Tibial nerve (tissue), 4 donors: ENCODE measurements around the gene PLA2G6. TPM values are rescaled to one million over a fixed set of nuclear protein-coding genes. Genes with fewer than 3 reads are reported as not detected.
"Not testable (repeated sequence)": the region's sequence is repeated elsewhere in the genome, so short reads cannot be mapped to it uniquely, and the experiment has no call there.

Experiments
- DNase-seq, 2 donors: peaks; one replicate each; pipeline ENCODE4 v3.0.0-alpha.2; 2019; ENCODE audit warnings: low spot score in 2 of 2
- H3K27ac ChIP-seq, 4 donors: fragments of 200-600 bp; sonication (generic) in 3 of 4; one replicate each; pipeline ENCODE4 v1.5.1; 2017 to 2019; ENCODE audit warnings: mild to moderate bottlenecking in 1 of 4
- H3K27me3 ChIP-seq, 2 donors: fragments of 200-600 bp; sonication (generic) in 1 of 2; one replicate each; pipeline versions ENCODE4 v1.5.1 to v1.6.0; 2017 to 2019
- H3K36me3 ChIP-seq, 3 donors: fragments of 200-600 bp; sonication (generic); one replicate each; pipeline ENCODE4 v1.5.1; 2018 to 2019
- H3K4me1 ChIP-seq, 4 donors: fragments of 200-600 bp; sonication (generic) in 3 of 4; one replicate each; pipeline ENCODE4 v1.5.1; 2017 to 2019
- H3K4me3 ChIP-seq, 4 donors: fragments of 200-600 bp; sonication (generic) in 3 of 4; one replicate each; pipeline ENCODE4 v1.5.1; 2017 to 2019; ENCODE audit warnings: mild to moderate bottlenecking in 1 of 4, moderate library complexity in 1 of 4
- H3K9me3 ChIP-seq, 4 donors: fragments of 200-600 bp; sonication (generic) in 3 of 4; one replicate each; pipeline ENCODE4 v1.5.1; 2017 to 2019
- CTCF ChIP-seq, 5 experiments: fragments of 200-600 bp in 3 of 5; fragments of 450-650 bp in 2 of 5; sonication (generic) in 3 of 5; IDR thresholded peaks; one replicate each; pipeline ENCODE4 v1.5.1; 2016 to 2019; ENCODE audit warnings: antibody characterized with exemption in 5 of 5, mild to moderate bottlenecking in 3 of 5, moderate library complexity in 2 of 5
- EP300 ChIP-seq, 2 donors: sonication (generic); formaldehyde crosslinking; IDR thresholded peaks; one replicate each; pipeline ENCODE4 v1.6.1; 2017; ENCODE audit warnings: antibody characterized with exemption in 2 of 2, mild to moderate bottlenecking in 1 of 2
- POLR2A ChIP-seq, 2 donors: fragments of 450-650 bp; IDR thresholded peaks; one replicate each; pipeline ENCODE4 v1.6.1; 2017; ENCODE audit warnings: antibody characterized with exemption in 2 of 2, mild to moderate bottlenecking in 2 of 2, moderate library complexity in 2 of 2
- WGBS, 2 donors: methylation state at CpG; one replicate each; pipeline ENCODE4 v1.1.5; 2018; 5-methylcytosine and 5-hydroxymethylcytosine counted together
- total RNA-seq, 4 donors: library from RNA; depleted of rRNA; stranded (reverse); fragments of >200 nt; gene quantifications; one replicate each; pipeline ENCODE4 v1.1.0, GENCODE V29; 2016

The PLA2G6 gene
- total RNA-seq, 4 donors from 2014 or later, result 48.5 to 60.3 (median 55.1) TPM

DNA sequence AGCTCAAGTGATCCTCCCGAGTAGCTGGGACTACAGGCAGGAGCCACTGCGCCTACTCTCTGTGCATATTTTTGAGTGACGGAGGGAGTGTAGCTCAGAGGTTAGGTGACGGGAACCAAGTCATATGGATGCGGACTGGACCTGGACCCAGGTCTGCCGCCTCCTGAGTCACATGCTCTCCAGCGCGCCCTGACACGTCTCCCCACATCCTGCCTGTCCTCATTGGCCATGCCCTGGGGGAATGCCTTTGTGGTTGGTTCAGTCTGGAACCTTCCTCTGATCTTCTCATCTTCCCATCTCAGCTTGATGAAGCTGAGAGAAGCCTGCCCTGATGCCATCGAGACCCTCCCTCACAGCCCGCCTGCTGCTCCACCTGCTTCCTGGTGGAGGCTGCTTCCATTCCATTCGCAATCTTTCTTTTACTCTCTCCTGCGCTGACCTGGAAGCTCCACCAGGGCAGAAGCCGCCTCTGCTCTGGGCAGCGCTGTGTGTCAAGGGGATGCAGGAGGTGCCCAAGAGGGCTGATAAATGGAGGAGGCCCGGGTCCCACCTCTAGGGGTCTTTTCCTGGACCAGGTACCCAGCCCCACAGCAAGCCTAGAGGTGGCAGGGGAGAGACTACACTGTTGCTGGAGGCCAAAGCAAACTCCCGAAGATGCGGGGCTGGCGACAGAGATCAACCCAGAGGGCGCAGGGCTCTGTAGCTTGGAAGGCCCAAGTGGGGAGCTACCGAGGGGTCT is 57.2 kb downstream of the PLA2G6 start:
- 90 to 95% methylated on average over 21 of the region's 21 CpGs for WGBS, 2 donors
- peaks cover 0 to 65% (median 0%) of the 10 kb centered on the region in 3 donors for H3K36me3 ChIP-seq

DNA sequence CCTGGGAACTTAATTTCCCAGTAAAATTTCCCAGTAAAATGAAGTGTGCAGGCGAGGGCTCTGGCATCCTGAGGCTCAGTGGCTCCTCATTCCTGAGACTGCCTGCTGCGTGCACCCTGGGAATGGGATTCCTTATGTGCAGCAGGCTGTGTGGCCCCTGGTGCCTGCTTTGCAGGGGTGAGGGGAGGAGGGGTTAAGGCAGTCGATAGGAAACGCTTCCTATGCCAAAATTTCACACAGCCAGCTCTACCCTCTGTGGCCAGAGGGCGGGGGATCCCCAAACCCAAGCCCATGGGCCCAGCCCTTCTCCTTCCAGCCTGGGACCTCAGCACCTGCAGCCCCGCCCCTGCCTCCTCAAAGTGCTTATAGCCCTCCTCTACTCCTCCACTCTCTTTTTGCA is 59.0 kb downstream of the PLA2G6 start:
- H3K27me3 ChIP-seq, result no peaks in the 10 kb centered on the region

More for the DNA sequence above, 57.2 kb downstream of the PLA2G6 start:
- H3K4me1 ChIP-seq, result no peaks in the 10 kb centered on the region
- TF ChIP-seq CTCF (IDR thresholded peaks at IDR 0.05) (no peak), EP300 (IDR thresholded peaks at IDR 0.05) (no peak), POLR2A (IDR thresholded peaks at IDR 0.05) (no peak)
- H3K9me3 ChIP-seq, result no peaks in the 10 kb centered on the region
- DNase-seq, result no peak
- H3K27me3 ChIP-seq, result no peaks in the 10 kb centered on the region
- H3K27ac ChIP-seq, result no peak overlapping the region
- H3K4me3 ChIP-seq, result no peak overlapping the region

DNA sequence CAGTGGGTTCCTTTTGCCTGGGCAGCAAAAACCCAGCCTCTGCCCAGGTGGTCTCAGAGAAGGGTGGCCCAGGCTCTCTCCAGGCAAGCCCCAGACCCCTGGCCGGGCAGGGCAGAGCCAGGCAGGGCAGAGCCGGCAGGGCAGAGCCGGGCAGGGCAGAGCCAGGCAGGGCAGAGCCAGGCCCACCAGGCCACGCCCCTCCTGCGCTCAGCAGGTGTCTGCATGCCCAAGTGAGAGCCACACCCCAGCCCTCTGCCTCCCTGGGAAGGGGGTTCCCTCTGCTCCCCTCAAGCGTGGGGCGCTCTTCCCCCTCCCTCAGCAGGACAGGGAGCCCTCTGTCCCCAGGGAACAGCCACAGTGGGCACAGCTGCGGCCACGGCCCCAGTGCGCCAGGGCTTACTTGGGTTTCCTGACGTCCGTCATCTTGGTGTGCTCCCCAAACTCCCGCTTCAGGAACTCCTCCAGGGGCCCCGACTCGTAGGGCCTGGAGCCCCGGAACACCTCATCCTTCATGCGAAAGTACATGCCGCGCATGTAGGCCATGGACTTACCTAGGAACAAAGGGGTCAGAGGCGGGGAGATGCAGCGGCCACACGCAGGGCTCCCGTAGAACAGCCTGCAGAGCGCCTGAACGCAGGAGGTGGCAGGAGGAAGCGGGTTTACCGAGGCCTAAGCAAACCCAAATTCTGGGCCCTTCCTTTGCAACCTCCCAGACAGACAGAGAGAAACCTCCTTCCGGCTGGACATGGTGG is 61.1 kb downstream of the PLA2G6 start:
- Histone ChIP-seq H3K9me3 (no peaks in the 10 kb centered on the region), H3K36me3 (peaks cover 0 to 38% (median 0%) of the 10 kb centered on the region in 3 donors), H3K27me3 (no peaks in the 10 kb centered on the region), H3K27ac (no peak overlapping the region), H3K4me1 (no peaks in the 10 kb centered on the region), H3K4me3 (no peak overlapping the region)
- WGBS, 2 donors, result 88 to 91% methylated on average over 24 to 25 of the region's 28 CpGs
- no peak for TF ChIP-seq CTCF (IDR thresholded peaks at IDR 0.05)
- TF ChIP-seq EP300 (IDR thresholded peaks at IDR 0.05), result no peak
- TF ChIP-seq POLR2A (IDR thresholded peaks at IDR 0.05), result no peak
- no peak for DNase-seq

More for the DNA sequence above, 59.0 kb downstream of the PLA2G6 start:
- H3K4me1 ChIP-seq, result no peaks in the 10 kb centered on the region
- no peak overlapping the region for H3K27ac ChIP-seq
- DNase-seq, result no peak
- H3K36me3 ChIP-seq, result peaks cover 0 to 53% (median 0%) of the 10 kb centered on the region in 3 donors
- H3K4me3 ChIP-seq, result no peak overlapping the region
- no peak for TF ChIP-seq POLR2A (IDR thresholded peaks at IDR 0.05)
- no peak for TF ChIP-seq CTCF (IDR thresholded peaks at IDR 0.05)
- no peak for TF ChIP-seq EP300 (IDR thresholded peaks at IDR 0.05)
- WGBS, 2 donors, result 80 to 85% methylated on average over 6 of the region's 6 CpGs
- no peaks in the 10 kb centered on the region for H3K9me3 ChIP-seq

- H3K9me3 ChIP-seq, H3K4me1 ChIP-seq, H3K27ac ChIP-seq, H3K4me3 ChIP-seq, H3K27me3 ChIP-seq, DNase-seq: not testable (repeated sequence)
- peaks cover 0 to 31% (median 0%) of the 10 kb centered on the region in 3 donors for H3K36me3 ChIP-seq
- 98 to 100% methylated on average over 2 of the region's 2 CpGs for WGBS, 2 donors
Observed at GRCh38 chr22:38118747-38119146, 62.9 kb downstream of the PLA2G6 start.

GRCh38 chr22:38118182-38118581 is 63.4 kb downstream of the PLA2G6 start:
- no peaks in the 10 kb centered on the region for H3K9me3 ChIP-seq
- H3K4me1 ChIP-seq, result peaks cover 0 to 9% (median 3%) of the 10 kb centered on the region in 4 donors
- no peak for DNase-seq
- H3K36me3 ChIP-seq, result peaks cover 0 to 31% (median 0%) of the 10 kb centered on the region in 3 donors
- TF ChIP-seq CTCF (IDR thresholded peaks at IDR 0.05), result no peak
- no peak for TF ChIP-seq POLR2A (IDR thresholded peaks at IDR 0.05)
- TF ChIP-seq EP300 (IDR thresholded peaks at IDR 0.05), result no peak
- H3K4me3 ChIP-seq, result no peak overlapping the region
- H3K27me3 ChIP-seq, result no peaks in the 10 kb centered on the region
- H3K27ac ChIP-seq, result no peak overlapping the region
- WGBS, 2 donors, result 88 to 90% methylated on average over 3 of the region's 3 CpGs

GRCh38 chr22:38117556-38117955 is 64.1 kb downstream of the PLA2G6 start:
- not testable (repeated sequence) for H3K9me3 ChIP-seq, H3K4me1 ChIP-seq, H3K4me3 ChIP-seq, DNase-seq, H3K27ac ChIP-seq, H3K27me3 ChIP-seq
- H3K36me3 ChIP-seq, result peaks cover 0 to 31% (median 0%) of the 10 kb centered on the region in 3 donors
- 85 to 87% methylated on average over 10 of the region's 10 CpGs for WGBS, 2 donors
